HG03469 (cell line): ENCODE results near the gene KLF13.

Experiments
- ATAC-seq: cut with Tn5 transposase; IDR thresholded peaks from one replicate; pipeline ENCODE4 v1.9.1; 2021; ENCODE audit warnings: mild to moderate bottlenecking, moderate library complexity, moderate number of reproducible peaks; ENCODE audit not compliant: unreplicated experiment

The KLF13 gene

DNA sequence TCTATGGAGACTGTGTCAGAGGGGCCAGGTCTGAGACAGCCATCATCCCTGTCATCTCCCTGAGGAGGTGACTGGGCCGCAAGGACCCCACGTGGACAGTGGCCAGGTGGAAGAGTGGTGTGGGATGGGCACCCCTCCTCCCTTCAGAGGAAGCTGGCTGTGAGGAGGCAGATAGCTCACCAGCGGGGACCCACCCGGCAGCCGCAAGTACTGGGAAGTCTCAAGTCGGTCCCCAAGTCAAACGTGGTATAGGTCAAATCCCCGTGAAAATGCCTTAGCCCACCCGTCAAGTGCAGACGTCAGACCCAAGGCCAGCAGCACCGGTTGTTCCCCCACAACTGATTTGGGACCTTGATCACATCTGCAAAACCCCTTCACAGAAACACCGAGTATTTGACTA, 12.3 kb upstream of the KLF13 start:
- no peak for ATAC-seq

GRCh38 chr15:31316135-31316795, 10.4 kb upstream of the KLF13 start:
- ATAC-seq, result no peak

GRCh38 chr15:31317017-31317416, 9.6 kb upstream of the KLF13 start:
- no peak for ATAC-seq

GRCh38 chr15:31317421-31318327, 9.0 kb upstream of the KLF13 start:
- no peak for ATAC-seq

DNA sequence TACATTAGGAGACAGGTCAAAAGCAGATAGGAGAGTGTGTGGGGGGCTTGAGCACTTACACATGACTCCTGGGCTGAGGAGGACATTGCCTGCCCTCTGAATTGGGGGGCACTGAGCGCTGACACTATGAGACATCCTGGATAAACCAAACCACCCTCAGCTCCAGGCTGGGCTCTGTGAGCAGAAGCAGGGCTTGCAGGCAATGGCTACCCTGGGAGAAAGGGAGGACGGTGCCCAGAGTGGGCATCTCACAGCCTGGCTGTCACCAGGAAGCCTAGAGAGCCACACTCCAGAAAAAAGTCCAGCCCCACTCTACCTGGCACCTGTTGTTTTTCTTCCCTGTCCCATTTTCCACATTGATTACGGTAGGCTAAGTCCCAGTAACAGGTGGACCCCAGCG, 8.2 kb upstream of the KLF13 start:
- ATAC-seq, result no peak

DNA sequence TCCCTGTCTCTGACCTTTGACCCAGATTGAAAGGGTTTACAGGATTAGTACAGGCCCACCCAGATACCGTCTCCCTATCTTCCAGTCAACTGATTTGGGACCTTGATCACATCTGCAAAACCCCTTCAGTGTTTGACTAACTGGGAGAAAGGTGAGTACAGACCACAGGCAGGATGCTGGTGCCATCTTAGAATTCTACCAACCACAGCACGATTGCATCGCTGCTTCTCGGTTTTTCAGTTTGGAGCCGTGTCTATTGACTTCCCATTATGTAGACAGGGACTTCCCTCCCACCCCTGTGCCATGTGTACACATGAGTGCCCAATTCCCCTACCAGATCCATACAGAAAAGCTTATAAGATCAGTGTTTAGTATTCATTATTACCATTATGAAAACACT, 6.6 kb upstream of the KLF13 start:
- ATAC-seq, result no peak

DNA sequence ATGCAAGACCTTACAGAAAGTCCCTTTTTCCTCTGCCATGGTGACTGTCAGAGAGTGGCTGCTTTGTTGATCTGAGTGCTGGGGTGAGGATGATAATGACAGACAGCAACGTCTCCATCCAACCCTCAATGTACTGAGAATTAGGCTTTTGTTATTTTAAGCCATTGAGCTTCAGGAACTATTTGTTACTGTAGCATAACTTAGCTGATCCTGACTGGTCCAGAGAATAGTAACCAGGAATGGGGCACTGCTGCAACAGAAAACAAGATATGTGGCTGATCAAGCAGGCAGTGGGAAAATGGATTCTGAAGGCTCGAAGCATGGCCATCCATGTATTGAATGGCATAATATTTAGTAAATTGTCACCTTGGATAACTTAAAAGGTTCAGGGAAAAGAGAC, 5.2 kb upstream of the KLF13 start:
- ATAC-seq, result no peak

GRCh38 chr15:31322504-31322903, 4.1 kb upstream of the KLF13 start:
- ATAC-seq, result no peak

- no peak for ATAC-seq
Measured at GRCh38 chr15:31323627-31324026, 3.0 kb upstream of the KLF13 start.

- ATAC-seq, result no peak
Measured at GRCh38 chr15:31324186-31324585, 2.4 kb upstream of the KLF13 start.

GRCh38 chr15:31324806-31325594, 1.6 kb upstream of the KLF13 start:
- ATAC-seq, result no peak

DNA sequence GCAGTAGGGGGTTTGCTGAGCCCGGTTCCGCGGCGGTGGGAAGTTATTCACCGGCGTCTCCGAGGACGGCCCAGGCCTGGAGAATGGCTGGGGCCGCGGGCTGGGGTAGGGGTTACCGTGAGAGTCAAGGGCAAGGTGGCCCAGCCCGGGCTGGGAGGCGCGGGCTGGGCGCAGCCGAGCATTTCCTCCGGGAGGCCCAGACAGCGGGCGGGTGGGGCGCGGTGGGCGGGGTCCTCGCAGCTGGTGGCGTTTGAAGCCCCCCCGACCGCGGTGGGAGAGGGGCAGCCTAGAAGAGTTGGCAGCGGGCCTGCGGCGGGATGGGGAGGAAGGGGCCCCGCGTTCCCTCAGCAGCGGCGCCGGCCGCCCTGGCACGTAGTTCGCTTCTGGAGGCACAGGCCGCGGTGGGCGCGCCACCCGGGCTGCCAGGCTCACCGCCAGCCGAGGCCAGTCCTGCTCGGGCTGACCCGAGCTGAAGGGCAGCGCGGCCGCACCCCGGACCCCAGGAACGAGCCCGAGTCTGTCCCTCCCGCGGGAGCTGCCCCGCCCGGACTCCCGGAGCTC, 960 bp upstream of the KLF13 start:
- ATAC-seq, result peak; percentile 3

DNA sequence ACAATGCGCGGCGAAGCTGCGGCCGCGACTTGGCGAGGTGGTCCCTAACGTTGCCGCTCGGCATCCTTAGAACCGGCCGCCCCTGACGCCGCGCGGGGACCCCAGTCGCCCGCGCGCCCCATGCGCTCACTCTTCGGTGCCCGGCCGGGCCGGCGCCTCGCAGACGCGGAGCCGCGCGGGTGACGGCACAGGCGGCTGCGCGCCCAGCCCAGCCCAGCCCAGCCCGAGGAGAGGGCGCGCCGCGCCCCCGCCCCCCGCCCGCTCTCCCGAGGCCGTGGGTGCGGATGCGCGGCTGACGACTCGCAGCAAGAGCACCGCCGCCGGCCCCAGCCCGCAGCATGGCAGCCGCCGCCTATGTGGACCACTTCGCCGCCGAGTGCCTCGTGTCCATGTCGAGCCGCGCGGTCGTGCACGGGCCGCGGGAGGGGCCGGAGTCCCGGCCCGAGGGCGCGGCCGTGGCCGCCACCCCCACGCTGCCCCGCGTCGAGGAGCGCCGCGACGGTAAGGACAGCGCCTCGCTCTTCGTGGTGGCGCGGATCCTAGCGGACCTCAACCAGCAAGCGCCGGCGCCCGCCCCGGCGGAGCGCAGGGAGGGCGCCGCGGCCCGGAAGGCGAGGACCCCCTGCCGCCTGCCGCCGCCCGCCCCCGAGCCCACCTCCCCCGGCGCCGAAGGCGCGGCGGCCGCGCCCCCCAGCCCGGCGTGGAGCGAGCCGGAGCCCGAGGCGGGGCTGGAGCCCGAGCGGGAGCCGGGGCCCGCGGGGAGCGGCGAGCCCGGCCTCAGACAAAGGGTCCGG, 437 bp downstream of the KLF13 start:
- ATAC-seq, result peak; percentile 9

GRCh38 chr15:31327669-31328427, 1.2 kb downstream of the KLF13 start:
- no peak for ATAC-seq

DNA sequence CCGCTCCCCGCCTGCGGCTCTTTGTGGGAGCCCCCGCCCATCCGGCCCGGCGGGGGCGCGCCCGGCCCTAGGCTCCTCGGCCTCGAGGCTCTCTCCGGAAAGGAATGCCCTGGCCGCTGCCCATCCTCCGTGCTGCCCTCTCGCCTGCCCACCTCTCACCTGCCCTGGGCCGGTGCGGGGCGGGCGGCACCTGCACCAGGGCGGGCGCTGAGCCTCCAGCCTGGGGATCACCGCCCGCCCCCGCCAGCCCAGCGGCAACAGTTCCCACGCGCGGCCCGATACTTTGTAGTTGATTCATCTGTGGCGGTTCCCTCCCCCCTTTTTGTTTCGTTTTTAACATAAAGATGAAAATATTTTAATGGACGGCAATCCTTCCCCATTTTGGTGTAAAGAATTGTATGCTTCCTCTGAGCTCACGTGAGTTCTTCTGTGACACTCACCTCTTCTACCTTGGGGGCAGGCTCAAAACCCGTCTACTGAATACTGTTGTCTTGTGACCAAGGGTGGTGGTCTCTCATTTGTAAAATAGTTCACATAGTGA, 1.9 kb downstream of the KLF13 start:
- no peak for ATAC-seq

- ATAC-seq, result no peak
Measured at GRCh38 chr15:31328969-31329639, 2.5 kb downstream of the KLF13 start.

GRCh38 chr15:31329640-31330010, 3.0 kb downstream of the KLF13 start:
- ATAC-seq, result no peak

GRCh38 chr15:31330111-31330785, 3.6 kb downstream of the KLF13 start:
- no peak for ATAC-seq
